ELF-1 (cell line): ENCODE results near the gene ADRB2.
"Not testable (repeated sequence)": the region's sequence is repeated elsewhere in the genome, so short reads cannot be mapped to it uniquely, and the experiment has no call there.

ENCODE experiments used
- DNase-seq: peaks from one replicate; pipeline ENCODE4 v3.0.0-alpha.2; 2016; ENCODE audit warnings: low read depth, low spot score

Gene ADRB2

GRCh38 chr5:148855249-148856008 lies 29.0 kb downstream of the ADRB2 start:
- DNase-seq, result no peak

GRCh38 chr5:148856009-148856367 lies 29.6 kb downstream of the ADRB2 start:
- no peak for DNase-seq

GRCh38 chr5:148856424-148856823 lies 30.0 kb downstream of the ADRB2 start:
- no peak for DNase-seq

GRCh38 chr5:148857474-148857873 lies 31.1 kb downstream of the ADRB2 start:
- DNase-seq, result no peak

- DNase-seq, result no peak
These were observed 31.7 kb downstream of the ADRB2 start for GRCh38 chr5:148858106-148858505.

- no peak for DNase-seq
These were observed 32.1 kb downstream of the ADRB2 start for GRCh38 chr5:148858547-148858946.

DNA sequence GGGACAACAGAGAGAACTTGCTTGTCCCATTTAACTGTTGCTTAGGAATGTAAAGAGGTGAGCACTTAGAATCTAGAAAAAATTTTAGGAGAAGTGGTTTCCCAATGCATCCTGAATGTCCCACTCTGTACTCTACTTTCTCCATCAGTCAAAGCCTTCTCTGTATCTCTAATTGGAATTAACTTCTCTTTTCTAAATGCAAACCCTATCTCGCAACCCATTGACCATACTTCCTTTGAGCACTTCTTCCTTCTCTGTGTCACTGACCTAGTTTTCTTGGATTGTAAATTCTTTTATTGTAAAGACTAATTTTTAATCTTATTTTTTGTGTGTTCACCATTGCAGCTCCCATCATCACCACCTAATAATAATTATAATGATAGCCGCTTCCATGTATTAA lies 33.3 kb downstream of the ADRB2 start:
- no peak for DNase-seq

- no peak for DNase-seq
These were observed 34.2 kb downstream of the ADRB2 start for GRCh38 chr5:148860599-148860998.

GRCh38 chr5:148861088-148861487 lies 34.7 kb downstream of the ADRB2 start:
- no peak for DNase-seq

DNA sequence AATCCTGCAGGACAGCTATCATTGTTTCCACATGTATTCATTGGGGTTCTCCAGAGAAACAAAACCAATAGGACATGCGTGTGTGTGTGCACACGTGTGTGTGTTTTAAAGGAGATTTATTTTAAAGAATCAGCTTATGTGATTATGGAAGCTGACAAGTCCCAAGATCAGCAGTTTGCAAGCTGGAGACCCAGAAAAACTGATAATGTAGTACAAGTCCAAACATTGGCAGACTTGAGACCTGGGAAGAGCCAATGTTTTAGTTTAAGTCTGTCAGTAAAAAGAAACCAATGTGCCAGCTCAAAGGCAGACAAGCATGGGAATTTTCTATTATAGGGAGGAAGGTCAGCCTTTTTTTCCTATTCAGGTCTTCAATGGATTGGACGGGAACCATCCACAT lies 35.3 kb downstream of the ADRB2 start:
- no peak for DNase-seq

- no peak for DNase-seq
These were observed 37.9 kb downstream of the ADRB2 start for GRCh38 chr5:148864113-148864841.

DNA sequence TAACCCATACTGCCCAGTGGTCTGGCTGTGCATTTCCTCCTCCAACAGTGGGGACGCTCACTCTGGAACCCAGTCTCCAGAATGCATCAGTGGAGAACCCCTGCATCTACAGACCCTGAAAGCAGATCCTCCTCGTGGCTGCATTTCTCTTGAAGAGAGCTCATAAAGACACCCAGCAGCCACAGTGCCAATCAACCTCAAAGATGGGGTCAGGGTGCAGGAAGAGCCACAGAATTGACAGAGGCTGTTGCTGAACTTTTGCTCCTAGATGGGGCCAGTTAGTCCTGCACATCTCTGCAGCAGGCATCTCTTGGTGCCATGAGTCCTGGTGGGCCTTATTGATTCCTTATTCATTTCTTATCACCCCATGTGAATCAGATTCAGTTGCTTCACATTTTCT lies 39.6 kb downstream of the ADRB2 start:
- no peak for DNase-seq

- no peak for DNase-seq
These were observed 46.7 kb downstream of the ADRB2 start for GRCh38 chr5:148873120-148873519.

DNA sequence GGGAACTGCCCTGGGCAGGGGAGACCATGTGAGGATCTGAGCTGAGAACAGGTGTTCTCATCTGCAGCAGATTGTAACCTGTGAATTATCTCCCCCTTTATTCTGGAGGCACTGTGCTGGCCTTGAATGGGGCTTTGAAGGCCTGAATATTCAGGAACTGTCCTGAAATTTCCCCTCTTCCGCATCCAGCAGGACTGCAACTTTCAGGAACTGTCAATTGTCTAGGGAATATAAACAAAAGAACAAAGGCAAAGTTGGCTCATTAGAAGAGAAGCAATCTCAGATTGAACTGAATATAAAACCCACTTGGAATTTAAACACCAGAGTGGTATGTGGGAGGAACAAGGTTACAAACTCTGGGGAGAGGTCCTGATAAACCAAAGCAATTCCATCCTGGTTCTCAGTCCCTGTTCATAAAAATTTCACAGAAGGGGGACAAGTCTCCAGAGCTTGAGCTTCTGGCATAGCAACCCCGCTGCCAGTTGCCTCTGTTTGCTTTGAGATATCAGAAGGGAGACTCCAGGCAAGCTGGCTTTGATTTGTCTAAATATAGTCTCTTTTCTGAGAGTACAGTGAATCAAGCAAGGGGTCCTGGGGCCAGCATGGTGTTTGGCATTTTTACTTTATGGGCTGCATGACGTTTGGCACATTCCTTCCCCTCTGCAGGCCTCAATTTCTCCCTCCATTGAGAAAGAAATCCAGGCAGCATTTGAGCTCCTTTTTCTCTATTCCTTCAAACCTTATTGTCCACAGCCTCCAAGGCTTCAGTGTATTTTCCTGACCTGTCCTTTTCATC lies 47.5 kb downstream of the ADRB2 start:
- no peak for DNase-seq

- no peak for DNase-seq
These were observed 48.9 kb downstream of the ADRB2 start for GRCh38 chr5:148875205-148875875.

DNA sequence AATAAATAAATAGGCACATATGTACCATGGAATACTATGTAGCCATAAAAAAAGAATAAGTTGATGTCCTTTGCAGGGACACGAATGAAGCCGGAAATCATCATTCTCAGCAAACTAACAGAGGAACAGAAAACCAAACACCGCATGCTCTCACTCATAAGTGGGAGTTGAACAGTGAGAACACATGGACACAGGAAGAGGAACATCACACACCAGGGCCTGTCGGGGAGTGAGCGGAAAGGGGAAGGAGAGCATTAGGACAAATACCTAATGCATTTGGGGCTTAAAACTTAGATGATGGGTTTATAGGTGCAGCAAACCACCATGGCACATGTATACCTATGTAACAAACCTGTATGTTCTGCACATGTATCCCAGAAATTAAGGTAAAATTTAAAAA lies 51.0 kb downstream of the ADRB2 start:
- not testable (repeated sequence) for DNase-seq
